ENCODE results near the gene PLPP6.

PLPP6 gene

DNA sequence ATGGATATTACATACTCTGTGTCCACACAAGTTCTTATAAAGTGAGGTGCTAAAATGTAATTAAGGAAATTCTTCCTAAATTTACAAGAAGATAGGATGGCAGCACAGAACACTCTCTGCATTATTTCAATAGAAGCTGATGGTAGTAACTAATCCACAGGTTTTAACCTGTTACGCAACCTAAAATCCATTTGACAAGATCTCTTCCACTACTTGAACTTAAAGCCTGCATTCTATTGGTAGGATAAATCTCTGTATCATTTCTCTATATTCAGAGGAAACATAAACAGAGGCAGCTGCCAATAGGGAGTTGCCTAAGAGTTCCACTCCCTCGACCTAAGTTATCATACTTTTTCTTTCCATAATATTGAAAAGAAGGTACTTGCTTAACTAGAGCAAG, 38.8 kb downstream of the PLPP6 start:
- no peaks in the 10 kb centered on the region for H3K27me3 ChIP-seq (ENCODE audit: insufficient read depth, low read depth)
- no peaks in the 10 kb centered on the region for H3K4me1 ChIP-seq (ENCODE audit: low read depth, poor library complexity, severe bottlenecking)
- no peak overlapping the region for H3K4me3 ChIP-seq (IDR thresholded peaks at IDR 0.05; ENCODE audit: insufficient read depth, low read depth, low read length)
- H3K9ac ChIP-seq, result no peak overlapping the region
- H3K36me3 ChIP-seq (ENCODE audit: insufficient read depth), result no peaks in the 10 kb centered on the region
- no peaks in the 10 kb centered on the region for H4K20me1 ChIP-seq (ENCODE audit: insufficient read depth)
- TF ChIP-seq, protein P1, sequence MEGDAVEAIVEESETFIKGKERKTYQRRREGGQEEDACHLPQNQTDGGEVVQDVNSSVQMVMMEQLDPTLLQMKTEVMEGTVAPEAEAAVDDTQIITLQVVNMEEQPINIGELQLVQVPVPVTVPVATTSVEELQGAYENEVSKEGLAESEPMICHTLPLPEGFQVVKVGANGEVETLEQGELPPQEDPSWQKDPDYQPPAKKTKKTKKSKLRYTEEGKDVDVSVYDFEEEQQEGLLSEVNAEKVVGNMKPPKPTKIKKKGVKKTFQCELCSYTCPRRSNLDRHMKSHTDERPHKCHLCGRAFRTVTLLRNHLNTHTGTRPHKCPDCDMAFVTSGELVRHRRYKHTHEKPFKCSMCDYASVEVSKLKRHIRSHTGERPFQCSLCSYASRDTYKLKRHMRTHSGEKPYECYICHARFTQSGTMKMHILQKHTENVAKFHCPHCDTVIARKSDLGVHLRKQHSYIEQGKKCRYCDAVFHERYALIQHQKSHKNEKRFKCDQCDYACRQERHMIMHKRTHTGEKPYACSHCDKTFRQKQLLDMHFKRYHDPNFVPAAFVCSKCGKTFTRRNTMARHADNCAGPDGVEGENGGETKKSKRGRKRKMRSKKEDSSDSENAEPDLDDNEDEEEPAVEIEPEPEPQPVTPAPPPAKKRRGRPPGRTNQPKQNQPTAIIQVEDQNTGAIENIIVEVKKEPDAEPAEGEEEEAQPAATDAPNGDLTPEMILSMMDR (conservative IDR thresholded peaks at IDR 0.05; ENCODE audit: low read depth, low read length), result no peak
- no peak overlapping the region for H3K4me2 ChIP-seq
- H3K27ac ChIP-seq, result no peak overlapping the region
- no peaks in the 10 kb centered on the region for H3K79me2 ChIP-seq (ENCODE audit: insufficient read depth, low read depth)
- H2AFZ ChIP-seq (ENCODE audit: low read depth), result no peak overlapping the region

DNA sequence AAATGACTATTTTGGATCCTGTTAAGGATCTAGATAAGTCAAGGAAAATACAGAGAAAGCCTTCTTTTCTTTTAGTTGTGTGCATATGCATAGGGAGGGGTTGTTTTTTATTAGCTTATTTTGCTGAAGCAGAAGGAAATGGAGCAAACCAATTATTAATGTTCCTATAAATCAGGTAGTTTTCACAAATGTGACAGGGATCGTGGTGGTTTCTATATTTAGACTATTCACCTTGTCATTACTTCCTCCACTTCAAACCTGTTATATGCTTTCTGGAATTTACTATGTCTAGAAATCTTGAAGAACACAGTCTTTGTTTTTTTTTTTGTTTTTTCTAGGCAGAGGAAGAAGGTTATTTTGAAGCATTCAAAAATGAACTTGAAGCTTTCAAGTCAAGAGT, 39.4 kb downstream of the PLPP6 start:
- Histone ChIP-seq H2AFZ (ENCODE audit: low read depth) (no peak overlapping the region), H3K4me1 (ENCODE audit: low read depth, poor library complexity, severe bottlenecking) (no peaks in the 10 kb centered on the region), H3K79me2 (ENCODE audit: insufficient read depth, low read depth) (no peaks in the 10 kb centered on the region), H3K4me3 (IDR thresholded peaks at IDR 0.05; ENCODE audit: insufficient read depth, low read depth, low read length) (no peak overlapping the region), H3K27me3 (ENCODE audit: insufficient read depth, low read depth) (no peaks in the 10 kb centered on the region), H3K27ac (no peak overlapping the region), H3K4me2 (no peak overlapping the region), H4K20me1 (ENCODE audit: insufficient read depth) (no peaks in the 10 kb centered on the region), H3K9ac (no peak overlapping the region), H3K36me3 (ENCODE audit: insufficient read depth) (no peaks in the 10 kb centered on the region)
- TF ChIP-seq, protein P1 (conservative IDR thresholded peaks at IDR 0.05; ENCODE audit: low read depth, low read length), result no peak

DNA sequence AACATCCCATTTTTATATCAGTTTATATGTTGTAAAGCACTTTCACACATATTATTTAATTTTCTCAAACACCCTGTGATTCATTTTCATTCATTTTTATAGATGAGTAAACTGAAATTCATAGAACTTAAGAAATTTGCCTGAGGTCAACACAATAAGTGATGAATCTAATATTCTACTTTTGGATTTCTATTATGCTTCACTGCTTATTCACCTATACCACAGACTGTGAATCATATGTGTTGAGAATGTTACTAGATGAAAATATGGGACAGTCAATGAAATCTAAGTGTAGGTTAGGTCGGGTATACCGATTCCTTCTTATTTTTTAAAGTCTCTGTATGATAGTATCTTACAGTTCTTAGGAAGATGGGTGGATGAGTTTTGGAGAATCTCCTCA, 42.0 kb downstream of the PLPP6 start:
- TF ChIP-seq, protein P1 (conservative IDR thresholded peaks at IDR 0.05; ENCODE audit: low read depth, low read length), result no peak
- H3K27me3 ChIP-seq (ENCODE audit: insufficient read depth, low read depth), result no peaks in the 10 kb centered on the region
- H4K20me1 ChIP-seq (ENCODE audit: insufficient read depth), result no peaks in the 10 kb centered on the region
- H3K9ac ChIP-seq, result no peak overlapping the region
- no peak overlapping the region for H2AFZ ChIP-seq (ENCODE audit: low read depth)
- no peaks in the 10 kb centered on the region for H3K4me1 ChIP-seq (ENCODE audit: low read depth, poor library complexity, severe bottlenecking)
- no peak overlapping the region for H3K27ac ChIP-seq
- no peaks in the 10 kb centered on the region for H3K79me2 ChIP-seq (ENCODE audit: insufficient read depth, low read depth)
- H3K36me3 ChIP-seq (ENCODE audit: insufficient read depth), result no peaks in the 10 kb centered on the region; the same call in 1 of the 2 replicates
- no peak overlapping the region for H3K4me2 ChIP-seq
- H3K4me3 ChIP-seq (IDR thresholded peaks at IDR 0.05; ENCODE audit: insufficient read depth, low read depth, low read length), result no peak overlapping the region

DNA sequence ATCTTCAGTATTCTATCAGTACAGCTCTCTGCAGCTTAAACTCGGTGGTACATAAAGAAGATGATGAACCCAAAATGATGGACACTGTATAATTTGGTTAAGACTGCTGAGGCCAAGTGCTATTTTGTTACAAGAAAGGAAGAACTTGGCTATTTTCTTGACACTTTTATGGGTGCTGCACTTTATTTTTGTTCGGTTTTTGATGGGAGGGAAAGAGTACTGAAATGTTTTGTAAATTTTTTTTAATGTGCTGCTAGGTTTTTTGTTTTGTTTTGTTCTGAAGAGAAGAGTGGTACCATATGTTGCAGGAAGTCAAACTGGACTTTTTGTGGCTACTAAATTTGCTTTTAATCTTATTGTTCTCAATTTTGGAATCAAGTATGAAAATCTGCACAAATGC, 43.9 kb downstream of the PLPP6 start:
- no peaks in the 10 kb centered on the region for H4K20me1 ChIP-seq (ENCODE audit: insufficient read depth)
- TF ChIP-seq, protein P1 (conservative IDR thresholded peaks at IDR 0.05; ENCODE audit: low read depth, low read length), result no peak
- H3K4me3 ChIP-seq (IDR thresholded peaks at IDR 0.05; ENCODE audit: insufficient read depth, low read depth, low read length), result no peak overlapping the region
- no peak overlapping the region for H3K9ac ChIP-seq
- H3K27ac ChIP-seq, result no peak overlapping the region
- no peaks in the 10 kb centered on the region for H3K27me3 ChIP-seq (ENCODE audit: insufficient read depth, low read depth)
- no peaks in the 10 kb centered on the region for H3K79me2 ChIP-seq (ENCODE audit: insufficient read depth, low read depth)
- H3K4me2 ChIP-seq, result no peak overlapping the region
- no peak overlapping the region for H2AFZ ChIP-seq (ENCODE audit: low read depth)
- no peaks in the 10 kb centered on the region; the same call in 1 of the 2 replicates for H3K36me3 ChIP-seq (ENCODE audit: insufficient read depth)
- no peaks in the 10 kb centered on the region for H3K4me1 ChIP-seq (ENCODE audit: low read depth, poor library complexity, severe bottlenecking)
